ENCODE data around the gene ADI1.
A peak's percentile ranks its signal among the peaks of the same experiment; 100 is the strongest.

Gene ADI1, protein sequence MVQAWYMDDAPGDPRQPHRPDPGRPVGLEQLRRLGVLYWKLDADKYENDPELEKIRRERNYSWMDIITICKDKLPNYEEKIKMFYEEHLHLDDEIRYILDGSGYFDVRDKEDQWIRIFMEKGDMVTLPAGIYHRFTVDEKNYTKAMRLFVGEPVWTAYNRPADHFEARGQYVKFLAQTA

GRCh38 chr2:3519255-3520205, at the start of gene ADI1:
ADI1 (minus strand) TSS chr2:3519531; CDS start chr2:3519487, 44 bp downstream.
- peak; percentile 43 for DNase-seq (ENCODE audit: low read depth)

GRCh38 chr2:3566806-3567205, 47.5 kb upstream of the ADI1 start:
- no peak for DNase-seq (ENCODE audit: low read depth)

GRCh38 chr2:3565117-3565516, 45.8 kb upstream of the ADI1 start:
- no peak for DNase-seq (ENCODE audit: low read depth)

DNA sequence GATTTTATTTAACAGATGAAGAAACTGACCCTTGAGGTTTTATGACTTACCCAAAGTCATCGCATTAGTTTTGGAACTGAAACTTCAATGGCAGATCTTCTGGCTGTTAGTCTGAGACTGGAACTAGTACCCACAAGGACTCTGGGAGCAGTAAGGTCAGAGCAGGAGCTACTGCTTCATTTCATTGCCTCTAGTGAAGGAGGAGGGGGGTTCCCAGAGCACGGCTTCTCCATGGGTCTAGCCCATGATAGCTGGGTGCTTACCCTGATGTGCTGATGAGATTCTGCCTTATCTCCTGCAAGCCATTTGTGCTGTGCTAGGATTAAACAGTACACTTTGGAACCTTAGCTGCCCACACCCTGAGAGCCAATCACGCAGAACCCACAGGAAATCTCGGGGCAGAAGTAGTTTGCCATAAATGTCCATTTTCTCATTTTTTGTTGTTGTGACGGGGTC, 44.2 kb upstream of the ADI1 start:
- DNase-seq (ENCODE audit: low read depth), result no peak

- DNase-seq (ENCODE audit: low read depth), result peak; percentile 97
Observed at GRCh38 chr2:3558205-3559014, 39.1 kb upstream of the ADI1 start, which contains the start of gene RNASEH1. RNASEH1 (minus strand) TSS chr2:3558333; CDS start chr2:3558260, 73 bp downstream.

DNA sequence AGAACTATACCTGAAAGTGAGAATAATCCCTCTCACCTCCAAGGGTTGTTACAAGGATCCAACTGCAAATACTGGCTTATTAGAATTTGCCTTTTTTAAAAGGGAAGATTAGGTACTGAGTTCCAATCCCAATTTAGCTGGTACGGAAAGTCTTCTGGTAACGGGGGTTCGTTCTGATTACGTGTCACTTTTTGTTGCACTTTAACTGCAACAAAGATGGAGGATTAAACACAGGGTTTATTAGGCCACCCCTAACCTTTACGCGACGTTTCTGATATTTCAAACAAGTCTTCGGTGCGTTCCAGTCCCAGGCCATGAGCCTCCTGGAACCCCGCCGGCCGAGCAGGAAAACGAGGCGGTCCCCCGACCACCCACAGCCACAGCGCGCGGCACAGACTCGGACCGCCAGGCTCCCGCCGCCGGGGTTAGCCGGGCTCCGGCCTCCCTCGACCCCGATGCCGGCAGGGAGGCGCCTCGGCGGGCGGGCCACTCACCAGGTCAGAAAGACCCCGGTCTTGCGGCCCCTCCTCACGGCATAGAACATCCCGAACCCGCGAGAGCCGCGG, 38.4 kb upstream of the ADI1 start:
- no peak for DNase-seq (ENCODE audit: low read depth)

- no peak for DNase-seq (ENCODE audit: low read depth)
Observed at GRCh38 chr2:3553946-3554345, 34.6 kb upstream of the ADI1 start.

DNA sequence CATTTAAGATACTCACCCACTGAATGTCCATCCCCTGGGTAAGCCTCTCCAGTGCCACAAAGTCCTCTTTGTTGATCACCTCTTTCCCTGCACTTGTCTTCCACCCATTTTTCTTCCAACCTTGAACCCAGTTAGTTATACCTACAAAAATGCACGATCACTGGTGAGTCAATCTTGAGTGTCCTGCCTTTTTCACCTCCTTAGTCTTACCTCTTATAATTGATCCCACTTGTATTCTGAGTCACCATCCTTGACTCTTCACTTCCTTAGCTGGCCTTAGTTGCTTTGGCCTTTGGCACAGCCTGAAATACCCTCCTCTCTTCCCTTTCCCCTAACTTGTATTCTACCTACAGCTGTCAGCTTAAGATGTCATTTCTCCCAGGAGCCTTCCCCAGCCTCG, 28.6 kb upstream of the ADI1 start:
- no peak for DNase-seq (ENCODE audit: low read depth)

- DNase-seq (ENCODE audit: low read depth), result no peak
Observed at GRCh38 chr2:3545788-3546478, 26.6 kb upstream of the ADI1 start.

- DNase-seq (ENCODE audit: low read depth), result no peak
Observed at GRCh38 chr2:3543023-3543683, 23.8 kb upstream of the ADI1 start.

- no peak for DNase-seq (ENCODE audit: low read depth)
Observed at GRCh38 chr2:3542107-3542506, 22.8 kb upstream of the ADI1 start.

DNA sequence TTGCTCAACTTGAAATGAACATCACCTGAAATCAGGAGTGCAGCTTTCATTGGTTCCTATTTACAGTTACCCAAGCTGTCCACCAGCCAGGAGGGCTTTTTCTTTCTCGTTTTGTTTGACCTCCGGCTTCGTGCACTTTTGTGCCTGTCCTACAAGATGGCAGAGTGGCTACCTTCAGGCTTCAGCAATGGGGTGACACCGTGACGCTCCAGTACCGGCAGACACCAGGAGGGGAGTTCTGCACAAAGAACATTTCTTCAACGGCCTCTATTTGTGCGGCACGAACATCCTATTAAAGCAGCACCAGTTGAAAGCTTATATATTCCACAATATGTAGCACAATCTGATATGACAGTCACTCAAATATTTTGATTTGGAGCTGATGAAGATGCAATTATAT, 20.5 kb upstream of the ADI1 start:
- DNase-seq (ENCODE audit: low read depth), result no peak

- no peak for DNase-seq (ENCODE audit: low read depth)
Observed at GRCh38 chr2:3536682-3537632, 17.6 kb upstream of the ADI1 start.

DNA sequence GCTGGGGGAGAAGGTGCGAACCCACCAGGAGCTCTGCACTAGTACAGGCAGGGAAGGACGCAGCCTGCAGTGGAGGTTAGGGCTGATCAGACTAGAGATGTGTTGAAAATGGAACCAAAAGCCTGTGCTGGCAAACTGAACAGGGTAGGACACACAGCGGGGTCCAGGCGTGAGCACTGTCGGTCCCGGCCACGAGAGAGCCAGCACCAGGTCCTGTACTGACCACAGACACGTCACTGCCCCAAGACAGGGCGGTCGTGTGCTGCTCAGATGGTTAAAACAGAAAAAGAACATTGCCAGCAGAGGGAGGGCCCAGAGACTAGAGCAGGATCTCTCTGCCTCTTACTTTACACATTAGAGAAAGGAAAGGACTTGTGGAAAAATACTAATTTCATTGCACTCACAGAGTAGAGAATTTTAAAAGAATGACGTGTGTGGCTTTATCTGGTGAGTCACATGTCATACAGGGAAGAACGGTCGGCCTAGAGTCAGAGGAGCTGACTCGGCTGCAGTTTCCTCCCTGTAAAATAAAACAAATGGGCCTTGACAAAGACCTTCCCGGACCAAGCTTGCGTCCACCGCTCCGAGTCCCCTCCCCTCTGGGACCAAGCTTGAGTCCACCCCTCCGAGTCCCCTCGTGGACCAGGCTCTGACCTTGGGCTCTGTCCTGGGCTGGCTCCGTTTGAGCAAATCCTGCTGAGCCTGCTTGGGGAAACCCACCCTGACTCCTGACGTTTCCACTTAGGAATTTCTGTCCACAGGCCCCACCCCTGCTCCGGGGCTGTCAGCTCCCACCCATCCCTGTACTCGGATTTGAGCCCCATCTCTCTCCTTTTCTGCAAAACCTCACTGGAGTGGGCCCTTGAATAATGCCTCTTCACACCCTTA, 16.7 kb upstream of the ADI1 start:
- no peak for DNase-seq (ENCODE audit: low read depth)

GRCh38 chr2:3535467-3535793, 16.1 kb upstream of the ADI1 start:
- no peak for DNase-seq (ENCODE audit: low read depth)

- no peak for DNase-seq (ENCODE audit: low read depth)
Observed at GRCh38 chr2:3534251-3534814, 15.0 kb upstream of the ADI1 start.

DNA sequence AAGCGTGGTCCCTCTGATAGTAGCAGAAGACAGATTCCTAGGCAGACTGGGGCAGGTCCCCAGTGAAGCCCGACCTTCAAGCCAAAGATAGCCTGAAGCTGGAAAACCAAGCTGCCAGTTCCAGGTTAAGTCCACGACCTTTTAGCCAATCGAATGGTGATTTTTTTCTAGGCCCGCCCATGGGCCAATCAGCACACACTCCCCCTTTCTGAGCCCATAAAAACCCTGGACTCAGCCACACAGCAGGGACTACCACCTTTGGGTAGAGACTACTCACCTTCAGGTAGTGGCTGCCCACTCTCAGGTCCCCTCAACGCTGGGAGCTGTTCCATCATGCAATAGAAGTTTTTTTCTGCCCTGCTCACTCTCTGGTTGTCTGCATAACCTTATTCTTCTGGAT, 14.5 kb upstream of the ADI1 start:
- no peak for DNase-seq (ENCODE audit: low read depth)

- no peak for DNase-seq (ENCODE audit: low read depth)
Observed at GRCh38 chr2:3532941-3533340, 13.6 kb upstream of the ADI1 start.
